Fibroblast of lung (primary cell): Measurements from ENCODE around the gene MKI67. TPM values are rescaled to one million over a fixed set of nuclear protein-coding genes. Genes with fewer than 3 reads are reported as not detected.

ENCODE experiments used
- DNase-seq, 2 donors: peaks; one replicate each; pipeline versions ENCODE4 v3.0.0 to v3.0.0-alpha.2; 2010; ENCODE audit warnings: low read depth in 2 of 2
- H2AFZ ChIP-seq: 2 replicates; pipeline ENCODE4 v1.5.1; 2012; ENCODE audit warnings: low read length, control low read depth, inconsistent platforms
- H3K27ac ChIP-seq: 2 replicates; pipeline ENCODE4 v1.5.1; 2011; ENCODE audit warnings: low read length, control low read depth; ENCODE audit not compliant: insufficient read depth
- H3K27me3 ChIP-seq: 2 replicates; pipeline ENCODE4 v1.5.1; 2011; ENCODE audit warnings: mild to moderate bottlenecking, low read length; ENCODE audit not compliant: control insufficient read depth, insufficient read depth
- H3K36me3 ChIP-seq: 2 replicates; pipeline ENCODE4 v1.5.1; 2011; ENCODE audit warnings: low read length; ENCODE audit not compliant: control insufficient read depth, insufficient read depth
- H3K4me1 ChIP-seq: 2 replicates; pipeline ENCODE4 v1.5.1; 2011; ENCODE audit warnings: low read length; ENCODE audit not compliant: control insufficient read depth, insufficient read depth; ENCODE audit errors: extremely low read depth
- H3K4me2 ChIP-seq: 2 replicates; pipeline ENCODE4 v1.5.1; 2011; ENCODE audit warnings: low read length, control low read depth; ENCODE audit not compliant: insufficient read depth; ENCODE audit errors: extremely low read depth
- H3K4me3 ChIP-seq, 4 experiments: fragments of 200-600 bp in 1 of 4; sonication (generic) in 1 of 4; replicated peaks in 1 of 4; 2 replicates each; pipeline ENCODE4 v1.5.1; 2011 to 2016; ENCODE audit warnings: low read length in 4 of 4, low read depth in 3 of 4, mild to moderate bottlenecking in 3 of 4, control low read depth in 2 of 4, inconsistent platforms in 1 of 4, mixed read lengths in 1 of 4; ENCODE audit not compliant: insufficient read depth in 1 of 4; ENCODE audit errors: control extremely low read depth in 1 of 4
- H3K79me2 ChIP-seq: 2 replicates; pipeline ENCODE4 v1.5.1; 2012; ENCODE audit warnings: mild to moderate bottlenecking, low read length, inconsistent platforms; ENCODE audit not compliant: control insufficient read depth, insufficient read depth
- H3K9ac ChIP-seq: 2 replicates; pipeline ENCODE4 v1.5.1; 2011; ENCODE audit warnings: mild to moderate bottlenecking, low read length, control low read depth; ENCODE audit not compliant: insufficient read depth
- H3K9me3 ChIP-seq: 2 replicates; pipeline ENCODE4 v1.5.1; 2012; ENCODE audit warnings: low read depth, low read length; ENCODE audit not compliant: control insufficient read depth, insufficient read depth
- H4K20me1 ChIP-seq: 2 replicates; pipeline ENCODE4 v1.5.1; 2011; ENCODE audit warnings: low read length; ENCODE audit not compliant: control insufficient read depth, insufficient read depth; ENCODE audit errors: extremely low read depth
- CTCF ChIP-seq, 2 donors: IDR thresholded peaks in 1 of 2; conservative IDR thresholded peaks in 1 of 2; 1 replicate in 1 of 2; 2 replicates in 1 of 2; pipeline ENCODE4 v1.5.1; 2011 to 2012; ENCODE audit warnings: low read length in 2 of 2, control low read depth in 1 of 2, inconsistent platforms in 1 of 2, low read depth in 1 of 2, mild to moderate bottlenecking in 1 of 2
- EZH2 ChIP-seq: IDR thresholded peaks from 2 replicates; pipeline ENCODE4 v1.5.1; 2012; ENCODE audit warnings: low read length, control low read depth, mild to moderate bottlenecking; ENCODE audit errors: missing control alignments
- polyA plus RNA-seq, 2 donors: library from polyadenylated mRNA; depleted of rRNA in 1 of 2; stranded (reverse) in 1 of 2; unstranded in 1 of 2; fragments of >200 nt; gene quantifications; 2 replicates each; pipeline ENCODE4 v1.2.1, GENCODE V29; 2011 to 2012; ENCODE audit warnings: missing spikeins in 1 of 2
- total RNA-seq: library from RNA; depleted of rRNA; stranded (reverse); fragments of >200 nt; gene quantifications from 2 replicates; pipeline ENCODE4 v1.2.1, GENCODE V29; 2014

MKI67 gene
- total and polyA plus RNA-seq, 2 donors (not counting 1 experiment from before 2014, with no cell fraction given) = 4.3 to 6.4 TPM

- no peak overlapping the region for H3K4me2 ChIP-seq
- H3K36me3 ChIP-seq = no peaks in the 10 kb centered on the region
- no peak overlapping the region for H3K4me3 ChIP-seq
- no peaks in the 10 kb centered on the region for H3K27me3 ChIP-seq
- no peak for DNase-seq
- no peaks in the 10 kb centered on the region for H3K79me2 ChIP-seq
- H3K27ac ChIP-seq = no peak overlapping the region
- no peaks in the 10 kb centered on the region for H4K20me1 ChIP-seq
- no peaks in the 10 kb centered on the region for H3K4me1 ChIP-seq
- no peaks in the 10 kb centered on the region for H3K9me3 ChIP-seq
- no peak overlapping the region for H2AFZ ChIP-seq
- no peak overlapping the region for H3K9ac ChIP-seq
- TF ChIP-seq CTCF (conservative IDR thresholded peaks at IDR 0.05 in 1 of 2, IDR thresholded peaks at IDR 0.05 in 1 of 2; ENCODE audit: low read depth in 1 of 2, low read length in 2 of 2) (no peak), EZH2 (no peak)
Measured at GRCh38 chr10:128058750-128059134, 67.5 kb downstream of the MKI67 start.

- TF ChIP-seq CTCF (conservative IDR thresholded peaks at IDR 0.05 in 1 of 2, IDR thresholded peaks at IDR 0.05 in 1 of 2; ENCODE audit: low read depth in 1 of 2, low read length in 2 of 2) (no peak), EZH2 (no peak)
- Histone ChIP-seq H3K9me3 (no peaks in the 10 kb centered on the region), H3K9ac (no peak overlapping the region), H3K36me3 (no peaks in the 10 kb centered on the region), H3K27me3 (no peaks in the 10 kb centered on the region), H2AFZ (no peak overlapping the region), H4K20me1 (no peaks in the 10 kb centered on the region), H3K4me2 (no peak overlapping the region), H3K27ac (no peak overlapping the region), H3K4me3 (no peak overlapping the region), H3K4me1 (no peaks in the 10 kb centered on the region), H3K79me2 (no peaks in the 10 kb centered on the region)
- no peak for DNase-seq
Measured at GRCh38 chr10:128058106-128058749, 68.0 kb downstream of the MKI67 start.

GRCh38 chr10:128056303-128057050, 69.7 kb downstream of the MKI67 start:
- no peak for DNase-seq
- H3K4me3 ChIP-seq = no peak overlapping the region
- H3K27me3 ChIP-seq = no peaks in the 10 kb centered on the region
- H3K36me3 ChIP-seq = no peaks in the 10 kb centered on the region
- no peaks in the 10 kb centered on the region for H3K9me3 ChIP-seq
- no peak overlapping the region for H2AFZ ChIP-seq
- H3K9ac ChIP-seq = no peak overlapping the region
- H3K27ac ChIP-seq = no peak overlapping the region
- no peaks in the 10 kb centered on the region for H3K4me1 ChIP-seq
- TF ChIP-seq EZH2 (no peak), CTCF (conservative IDR thresholded peaks at IDR 0.05 in 1 of 2, IDR thresholded peaks at IDR 0.05 in 1 of 2; ENCODE audit: low read depth in 1 of 2, low read length in 2 of 2) (no peak)
- no peaks in the 10 kb centered on the region for H4K20me1 ChIP-seq
- H3K4me2 ChIP-seq = no peak overlapping the region
- no peaks in the 10 kb centered on the region for H3K79me2 ChIP-seq
